SK-N-MC (cell line): ENCODE measurements around the gene ABCB6.

Experiments
- EZH2 ChIP-seq: fragments of 200-600 bp; sonication (generic); IDR thresholded peaks from one replicate; pipeline ENCODE4 v1.6.1; 2017; ENCODE audit warnings: antibody characterized with exemption
- POLR2AphosphoS5 ChIP-seq: IDR thresholded peaks from 2 replicates; pipeline ENCODE4 v1.6.1; 2012; ENCODE audit warnings: mild to moderate bottlenecking, low read depth, low read length, borderline replicate concordance

DNA sequence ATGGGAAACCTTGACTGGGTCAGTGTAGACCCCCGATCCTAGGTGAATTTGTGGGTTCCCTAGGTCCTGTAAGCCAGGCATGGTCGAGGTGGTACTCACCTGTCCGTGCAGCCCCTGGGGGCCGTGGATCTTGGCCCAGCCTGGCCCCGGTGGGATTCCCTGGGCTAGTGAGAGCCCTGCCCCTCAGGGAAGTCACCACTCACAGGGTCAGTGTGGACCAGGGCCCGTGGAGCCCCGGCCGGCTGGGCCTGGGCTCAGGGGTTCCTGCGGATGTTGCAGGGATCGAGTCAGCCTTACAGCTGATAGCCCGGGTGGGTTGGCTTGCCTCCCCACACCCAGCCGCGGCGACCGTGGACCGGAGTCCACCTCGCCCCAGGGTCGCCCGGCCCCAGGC, 10.2 kb upstream of the ABCB6 start:
- no peak for TF ChIP-seq EZH2
- TF ChIP-seq POLR2AphosphoS5: no peak
